Caco-2 (cell line): ENCODE data around the gene ARHGAP15. TPM values are rescaled to one million over a fixed set of nuclear protein-coding genes. Genes with fewer than 3 reads are reported as not detected.

Experiments used
- BruUV-seq: library from RNA; stranded (reverse); fragments of 400-500 nt; replicated peaks from 2 replicates; lab custom pipeline; 2021; lab: Mats Ljungman, UMichigan
- CTCF ChIA-PET: fragments of 300-600 bp; sonication (Branson Sonifier 250); formaldehyde crosslinking; loops from one replicate; lab custom pipeline; 2022; ENCODE audit warnings: antibody characterized with exemption; lab: Charles Lee
- POLR2A ChIA-PET: fragments of 300-600 bp; sonication (Branson Sonifier 250); formaldehyde crosslinking; loops from one replicate; lab custom pipeline; 2022; ENCODE audit warnings: antibody characterized with exemption; lab: Charles Lee
- DNase-seq, 2 experiments: peaks; one replicate each; pipeline versions ENCODE4 v3.0.0 to v3.0.0-alpha.2; 2020 to 2022
- H3K27me3 ChIP-seq: replicated peaks from 2 replicates; pipeline ENCODE4 v1.6.0; 2011; ENCODE audit warnings: low read length; ENCODE audit not compliant: control insufficient read depth, insufficient read depth
- H3K36me3 ChIP-seq: 2 replicates; pipeline ENCODE4 v1.5.1; 2011; ENCODE audit warnings: low read length; ENCODE audit not compliant: control insufficient read depth, insufficient read depth
- H3K4me1 ChIP-seq: fragments of 250-450 bp; sonication (Bioruptor Pico); 2 replicates; pipeline ENCODE4 v1.5.1; 2020; ENCODE audit warnings: mild to moderate bottlenecking
- H3K4me3 ChIP-seq: 2 replicates; pipeline ENCODE4 v1.5.1; 2011; ENCODE audit warnings: low read depth, mild to moderate bottlenecking, control low read depth, low read length
- H3K9me3 ChIP-seq: fragments of 250-450 bp; sonication (Bioruptor Pico); 2 replicates; pipeline ENCODE4 v1.5.1; 2020; ENCODE audit warnings: mild to moderate bottlenecking, moderate library complexity
- H3K27ac Mint-ChIP-seq: one replicate; pipeline ENCODE4 v1.8.0; 2022; ENCODE audit warnings: mixed read lengths; ENCODE audit not compliant: unreplicated experiment
- H3K27me3 Mint-ChIP-seq: one replicate; pipeline ENCODE4 v1.8.0; 2022; ENCODE audit warnings: mixed read lengths; ENCODE audit not compliant: insufficient read depth, unreplicated experiment
- H3K36me3 Mint-ChIP-seq: one replicate; pipeline ENCODE4 v1.8.0; 2022; ENCODE audit warnings: mild to moderate bottlenecking, mixed read lengths; ENCODE audit not compliant: insufficient read depth, unreplicated experiment
- H3K4me1 Mint-ChIP-seq: one replicate; pipeline ENCODE4 v1.8.0; 2022; ENCODE audit warnings: low read depth, mixed read lengths; ENCODE audit not compliant: unreplicated experiment
- H3K4me3 Mint-ChIP-seq: one replicate; pipeline ENCODE4 v1.8.0; 2022; ENCODE audit warnings: mild to moderate bottlenecking, moderate library complexity, mixed read lengths; ENCODE audit not compliant: unreplicated experiment
- H3K9me3 Mint-ChIP-seq: one replicate; pipeline ENCODE4 v1.8.0; 2022; ENCODE audit warnings: mixed read lengths; ENCODE audit not compliant: unreplicated experiment
- CTCF ChIP-seq, 2 experiments: fragments of 200-600 bp in 1 of 2; IDR thresholded peaks; 1 replicate in 1 of 2; 2 replicates in 1 of 2; pipeline versions ENCODE4 v1.5.1 to v1.8.0; 2011 to 2022; ENCODE audit warnings: antibody characterized with exemption in 1 of 2, control low read depth in 1 of 2, inconsistent platforms in 1 of 2, low read depth in 1 of 2, low read length in 1 of 2, mild to moderate bottlenecking in 1 of 2, moderate library complexity in 1 of 2; ENCODE audit not compliant: insufficient read depth in 1 of 2, severe bottlenecking in 1 of 2, unreplicated experiment in 1 of 2
- intact Hi-C: fragments of 100-400 bp; cut with micrococcal nuclease; formaldehyde crosslinking; loops from one replicate; pipeline ENCODE4 v1.10.0; 2022; ENCODE audit not compliant: unreplicated experiment
- total RNA-seq: library from RNA; stranded (reverse); gene quantifications from 2 replicates; pipeline ENCODE4 v1.2.3, GENCODE V29; 2022

Gene ARHGAP15
- total RNA-seq, 1 experiment from 2014 or later: not detected

GRCh38 chr2:143732076-143732475 is 602.9 kb downstream of the ARHGAP15 start:
- ChIA-PET POLR2A (no interaction called here), CTCF (no interaction called here)
- Mint-ChIP-seq H3K4me1 (no peaks in the 10 kb centered on the region), H3K27ac (no peak overlapping the region), H3K27me3 (no peaks in the 10 kb centered on the region), H3K4me3 (no peak overlapping the region), H3K36me3 (no peaks in the 10 kb centered on the region), H3K9me3 (no peaks in the 10 kb centered on the region)
- no peaks in the 10 kb centered on the region for H3K36me3 ChIP-seq
- H3K9me3 ChIP-seq: no peaks in the 10 kb centered on the region
- BruUV-seq: no TSS peak
- no peaks in the 10 kb centered on the region for H3K4me1 ChIP-seq
- intact Hi-C loops: no loop called here
- TF ChIP-seq CTCF (IDR thresholded peaks at IDR 0.05; ENCODE audit: insufficient read depth in 1 of 2, low read depth in 1 of 2, low read length in 1 of 2, severe bottlenecking in 1 of 2, unreplicated experiment in 1 of 2): no peak
- H3K4me3 ChIP-seq: no peak overlapping the region
- no peak for DNase-seq
- no peaks in the 10 kb centered on the region for H3K27me3 ChIP-seq

- H3K27me3 Mint-ChIP-seq: no peaks in the 10 kb centered on the region
- no peaks in the 10 kb centered on the region for H3K27me3 ChIP-seq
- ChIA-PET CTCF (interaction anchor here (0.6 kb wide), 1 partner anchor 771 kb away, joined by 3 read pairs; no protein-coding TSS in a partner anchor), POLR2A (no interaction called here)
- H3K36me3 Mint-ChIP-seq: no peaks in the 10 kb centered on the region
- no TSS peak for BruUV-seq
- no peak for DNase-seq
- no peaks in the 10 kb centered on the region for H3K36me3 ChIP-seq
- no peak overlapping the region for H3K27ac Mint-ChIP-seq
- no peaks in the 10 kb centered on the region for H3K9me3 Mint-ChIP-seq
- H3K4me1 Mint-ChIP-seq: no peaks in the 10 kb centered on the region
- TF ChIP-seq CTCF (IDR thresholded peaks at IDR 0.05; ENCODE audit: insufficient read depth in 1 of 2, low read depth in 1 of 2, low read length in 1 of 2, severe bottlenecking in 1 of 2, unreplicated experiment in 1 of 2): no peak
- no peaks in the 10 kb centered on the region for H3K9me3 ChIP-seq
- no peaks in the 10 kb centered on the region for H3K4me1 ChIP-seq
- H3K4me3 ChIP-seq: no peak overlapping the region
- H3K4me3 Mint-ChIP-seq: no peak overlapping the region
- intact Hi-C loops: no loop called here
Measured at GRCh38 chr2:143732871-143733270, 603.7 kb downstream of the ARHGAP15 start.

DNA sequence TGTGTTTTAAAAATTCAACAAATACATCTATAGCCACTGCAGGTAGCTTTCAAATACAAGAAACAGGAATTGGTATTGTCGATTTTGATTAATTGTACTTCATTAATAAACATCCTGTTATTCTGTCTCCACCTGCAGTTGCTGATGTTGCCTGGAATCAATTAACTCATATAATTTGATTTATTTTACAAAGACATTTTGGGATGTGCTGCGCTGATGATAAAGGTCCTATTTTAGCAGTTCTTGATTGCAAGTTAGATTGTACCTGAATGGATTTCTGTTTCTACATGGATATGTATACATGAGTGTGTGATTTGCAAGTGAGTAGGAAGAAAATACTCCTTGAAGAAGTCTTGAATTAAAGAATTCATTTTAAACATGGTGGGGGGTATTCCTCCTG is 605.3 kb downstream of the ARHGAP15 start:
- Mint-ChIP-seq H3K4me3 (no peak overlapping the region), H3K27ac (no peak overlapping the region), H3K9me3 (no peaks in the 10 kb centered on the region), H3K27me3 (no peaks in the 10 kb centered on the region), H3K36me3 (no peaks in the 10 kb centered on the region), H3K4me1 (no peaks in the 10 kb centered on the region)
- ChIA-PET CTCF (no interaction called here), POLR2A (no interaction called here)
- intact Hi-C loops: no loop called here
- Histone ChIP-seq H3K4me1 (no peaks in the 10 kb centered on the region), H3K4me3 (no peak overlapping the region), H3K27me3 (no peaks in the 10 kb centered on the region), H3K9me3 (no peaks in the 10 kb centered on the region), H3K36me3 (no peaks in the 10 kb centered on the region)
- TF ChIP-seq CTCF (IDR thresholded peaks at IDR 0.05; ENCODE audit: insufficient read depth in 1 of 2, low read depth in 1 of 2, low read length in 1 of 2, severe bottlenecking in 1 of 2, unreplicated experiment in 1 of 2): no peak
- BruUV-seq: no TSS peak
- DNase-seq: no peak
